HG03103 (cell line): Measurements from ENCODE around the gene CCDC170.
"Not testable (repeated sequence)": the region's sequence is repeated elsewhere in the genome, so short reads cannot be mapped to it uniquely, and the experiment has no call there.

Experiments used
- ATAC-seq: cut with Tn5 transposase; IDR thresholded peaks from one replicate; pipeline ENCODE4 v1.9.1; 2021; ENCODE audit warnings: low read depth; ENCODE audit not compliant: unreplicated experiment

Gene CCDC170

GRCh38 chr6:151493161-151493803, 535 bp upstream of the CCDC170 start:
- ATAC-seq, result no peak

GRCh38 chr6:151494235-151494935, 568 bp downstream of the CCDC170 start:
- no peak for ATAC-seq

- no peak for ATAC-seq
Measured at GRCh38 chr6:151494936-151495320, 1.1 kb downstream of the CCDC170 start.

GRCh38 chr6:151495380-151495779, 1.6 kb downstream of the CCDC170 start:
- no peak for ATAC-seq

GRCh38 chr6:151497905-151498304, 4.1 kb downstream of the CCDC170 start:
- ATAC-seq, result peak; percentile 12

- ATAC-seq, result peak; percentile 74
Measured at GRCh38 chr6:151498327-151498726, 4.5 kb downstream of the CCDC170 start.

- no peak for ATAC-seq
Measured at GRCh38 chr6:151499551-151499950, 5.7 kb downstream of the CCDC170 start.

- no peak for ATAC-seq
Measured at GRCh38 chr6:151501511-151502136, 7.8 kb downstream of the CCDC170 start.

- ATAC-seq, result no peak
Measured at GRCh38 chr6:151502499-151502898, 8.7 kb downstream of the CCDC170 start.

GRCh38 chr6:151506761-151507160, 12.9 kb downstream of the CCDC170 start:
- ATAC-seq, result no peak

- ATAC-seq, result no peak
Measured at GRCh38 chr6:151509048-151509447, 15.2 kb downstream of the CCDC170 start.

- ATAC-seq, result no peak
Measured at GRCh38 chr6:151512481-151512880, 18.7 kb downstream of the CCDC170 start.

- ATAC-seq, result no peak
Measured at GRCh38 chr6:151514000-151514730, 20.3 kb downstream of the CCDC170 start.

GRCh38 chr6:151518992-151519391, 25.2 kb downstream of the CCDC170 start:
- not testable (repeated sequence) for ATAC-seq

GRCh38 chr6:151523034-151523433, 29.2 kb downstream of the CCDC170 start:
- ATAC-seq, result no peak

GRCh38 chr6:151524059-151524458, 30.2 kb downstream of the CCDC170 start:
- no peak for ATAC-seq

GRCh38 chr6:151534576-151534975, 40.8 kb downstream of the CCDC170 start:
- no peak for ATAC-seq

GRCh38 chr6:151535476-151536187, 41.8 kb downstream of the CCDC170 start:
- ATAC-seq, result no peak

- ATAC-seq, result no peak
Measured at GRCh38 chr6:151536188-151536479, 42.3 kb downstream of the CCDC170 start.

- ATAC-seq, result no peak
Measured at GRCh38 chr6:151537556-151537955, 43.7 kb downstream of the CCDC170 start.
